ENCODE measurements around the gene BANK1. TPM values are rescaled to one million over a fixed set of nuclear protein-coding genes. Genes with fewer than 3 reads are reported as not detected.

The BANK1 gene
- total and polyA plus RNA-seq, 2 of the 8 experiments (the other 6 are each of a cell fraction or from before 2014, with no cell fraction given), result 0.59 to 0.93 TPM

- no peak for FAIRE-seq
- 91% methylated on average over 2 of the region's 2 CpGs; no CpG with 5 or more reads in 1 of the 2 experiments for WGBS, 2 experiments (ENCODE audit: extremely low coverage in 1 of 2, insufficient coverage in 1 of 2, insufficient read length in 1 of 2, insufficient replicate concordance in 2 of 2, low coverage in 1 of 2, low lambda C conversion rate in 2 of 2, missing lambda C conversion rate in 1 of 2)
Observed at GRCh38 chr4:101972791-101973190, 182.3 kb downstream of the BANK1 start.

More at GRCh38 chr4:101972791-101973190, 182.3 kb downstream of the BANK1 start:
- Histone ChIP-seq H3K36me3 (ENCODE audit: control insufficient read depth in 2 of 4, insufficient read depth in 4 of 4, low read length in 3 of 4) (no peaks in the 10 kb centered on the region), H3K4me2 (ENCODE audit: insufficient read depth in 1 of 2, low read depth in 2 of 2, low read length in 2 of 2) (no peak overlapping the region), H3K4me3 (ENCODE audit: extremely low read depth in 1 of 4, insufficient read depth in 2 of 4, low read depth in 3 of 4, low read length in 4 of 4) (no peak overlapping the region), H3K27ac (ENCODE audit: low read depth, low read length) (no peak overlapping the region), H3K23me2 (ENCODE audit: low read depth, low read length) (no peaks in the 10 kb centered on the region), H3K79me2 (ENCODE audit: control insufficient read depth in 1 of 2, insufficient read depth in 2 of 2, low read length in 2 of 2) (no peaks in the 10 kb centered on the region), H4K5ac (ENCODE audit: insufficient read length, low read depth, low read length) (no peak overlapping the region), H4K8ac (ENCODE audit: extremely low read depth, insufficient read depth, low read length) (no peak overlapping the region), H3K27me3 (replicated peaks in 1 of 4; ENCODE audit: control insufficient read depth in 3 of 4, extremely low read depth in 1 of 4, insufficient read depth in 3 of 4, low read length in 3 of 4) (peaks cover 0 to 1% (median 0%) of the 10 kb centered on the region in 4 experiments; a peak in 1 of 7 replicates), H2BK20ac (ENCODE audit: low read length) (no peak overlapping the region), H3K18ac (ENCODE audit: extremely low read depth, low read length) (no peak overlapping the region), H2BK12ac (ENCODE audit: low read depth, low read length) (no peak overlapping the region), H3K9ac (replicated peaks in 1 of 4; ENCODE audit: extremely low read depth in 1 of 4, low read depth in 3 of 4, low read length in 3 of 4) (no peak overlapping the region), H4K20me1 (replicated peaks in 1 of 2; ENCODE audit: control insufficient read depth in 1 of 2, insufficient read depth in 2 of 2, low read length in 2 of 2) (no peaks in the 10 kb centered on the region), H3K9me3 (ENCODE audit: insufficient read depth in 2 of 2, low read depth in 1 of 2, low read length in 1 of 2) (no peaks in the 10 kb centered on the region), H3K4ac (replicated peaks; ENCODE audit: insufficient read length, low read depth, low read length) (no peak overlapping the region), H2BK120ac (replicated peaks; ENCODE audit: low read depth, low read length) (no peak overlapping the region), H3K4me1 (replicated peaks in 1 of 4; ENCODE audit: control insufficient read depth in 3 of 4, insufficient read depth in 4 of 4, low read length in 3 of 4) (no peaks in the 10 kb centered on the region), H4K91ac (replicated peaks; ENCODE audit: insufficient read length, low read length) (no peak overlapping the region), H3K79me1 (ENCODE audit: low read depth, low read length) (no peaks in the 10 kb centered on the region), H2BK15ac (ENCODE audit: low read length) (no peak overlapping the region), H3K56ac (replicated peaks; ENCODE audit: insufficient read length, low read depth, low read length) (no peak overlapping the region), H2AK5ac (ENCODE audit: low read depth, low read length) (no peak overlapping the region), H2BK5ac (ENCODE audit: low read depth, low read length) (no peak overlapping the region), H2AFZ (ENCODE audit: low read length) (no peak overlapping the region), H3K23ac (ENCODE audit: insufficient read length) (no peak overlapping the region), H3K14ac (ENCODE audit: insufficient read length) (no peak overlapping the region)
- ChIA-PET CTCF (ENCODE audit: partially characterized antibody) (no interaction called here), POLR2A (ENCODE audit: partially characterized antibody) (no interaction called here)
- TF ChIP-seq TAF1 (IDR thresholded peaks at IDR 0.05; ENCODE audit: low read depth, low read length), result no peak
- no peak for TF ChIP-seq E2F6 (IDR thresholded peaks at IDR 0.05)
- no peak for TF ChIP-seq KDM5A (IDR thresholded peaks at IDR 0.05; ENCODE audit: low read length)
- no peak for DNase-seq (ENCODE audit: low read depth in 1 of 2, low spot score in 2 of 2)
